EL (cell line): ENCODE measurements around the gene MPZL1.
A peak's percentile ranks its signal among the peaks of the same experiment; 100 is the strongest.
"Not testable (repeated sequence)": the region's sequence is repeated elsewhere in the genome, so short reads cannot be mapped to it uniquely, and the experiment has no call there.

ENCODE experiments used
- DNase-seq: peaks from one replicate; pipeline ENCODE4 v3.0.0-alpha.2; 2016

The MPZL1 gene

DNA sequence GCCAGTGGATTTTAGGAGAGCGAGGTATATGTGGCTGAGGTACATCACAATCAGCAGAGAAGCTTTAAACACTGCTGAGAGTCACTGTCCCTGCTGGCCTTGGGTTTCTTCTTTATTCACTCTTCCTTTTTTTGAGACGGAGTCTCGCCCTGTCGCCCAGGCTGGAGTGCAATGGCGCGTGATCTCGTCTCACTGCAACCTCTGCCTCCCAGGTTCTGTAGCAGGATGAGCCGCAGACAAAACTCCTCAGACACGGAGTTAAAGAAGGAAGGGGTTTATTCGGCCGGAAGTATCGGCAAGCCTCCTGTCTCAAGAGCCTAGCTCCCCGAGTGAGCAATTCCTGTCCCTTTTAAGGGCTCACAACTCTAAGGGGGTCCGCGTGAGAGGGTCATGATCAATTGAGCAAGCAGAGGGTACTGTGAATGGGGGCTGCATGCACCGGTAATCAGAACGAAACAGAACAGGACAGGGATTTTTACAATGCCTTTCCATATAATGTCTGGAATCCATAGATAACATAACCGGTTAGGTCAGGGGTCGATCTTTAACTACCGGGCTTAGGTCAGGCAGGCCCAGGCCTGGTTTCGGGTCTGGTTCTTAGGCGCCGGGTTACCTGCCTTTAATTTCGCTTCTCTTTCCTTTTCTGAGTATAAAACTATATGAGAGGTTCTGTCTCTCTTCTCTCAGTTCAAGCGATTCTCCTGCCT is 1.9 kb upstream of the MPZL1 start:
- DNase-seq: not testable (repeated sequence)

DNA sequence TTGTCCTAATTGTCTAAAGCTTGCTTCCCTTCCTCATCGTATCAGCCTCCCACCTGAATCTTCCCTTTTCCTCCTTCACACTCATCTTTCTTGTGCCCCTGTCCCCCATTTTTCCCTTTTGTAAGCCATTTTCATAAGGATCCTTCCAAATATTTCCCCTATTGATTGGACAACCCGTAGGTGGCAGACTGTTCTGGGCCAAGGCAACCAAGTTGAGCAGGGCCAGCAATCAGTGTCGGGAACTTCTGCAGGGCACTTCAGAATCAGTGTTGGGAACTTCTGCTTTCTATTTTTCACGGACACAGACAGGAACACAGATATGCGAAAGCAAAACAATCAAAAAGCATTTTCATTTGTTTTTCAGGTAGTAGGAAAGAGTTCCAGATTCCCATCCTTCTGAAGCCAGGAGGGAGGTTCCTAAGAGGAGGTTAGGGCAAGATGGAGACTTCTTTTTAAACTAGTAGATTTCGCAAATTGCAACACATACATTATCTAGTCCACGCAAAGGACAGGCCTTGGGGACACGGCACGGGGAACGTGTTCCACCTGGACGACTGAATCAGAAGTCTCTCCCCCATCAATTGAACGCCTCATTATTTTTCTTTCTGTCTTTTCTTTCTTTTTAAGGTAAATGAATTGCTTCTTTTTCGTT is 691 bp upstream of the MPZL1 start:
- DNase-seq: peak; percentile 68

- peak; percentile 52 for DNase-seq
Observed at GRCh38 chr1:167722152-167722869, 529 bp downstream of the MPZL1 start.

DNA sequence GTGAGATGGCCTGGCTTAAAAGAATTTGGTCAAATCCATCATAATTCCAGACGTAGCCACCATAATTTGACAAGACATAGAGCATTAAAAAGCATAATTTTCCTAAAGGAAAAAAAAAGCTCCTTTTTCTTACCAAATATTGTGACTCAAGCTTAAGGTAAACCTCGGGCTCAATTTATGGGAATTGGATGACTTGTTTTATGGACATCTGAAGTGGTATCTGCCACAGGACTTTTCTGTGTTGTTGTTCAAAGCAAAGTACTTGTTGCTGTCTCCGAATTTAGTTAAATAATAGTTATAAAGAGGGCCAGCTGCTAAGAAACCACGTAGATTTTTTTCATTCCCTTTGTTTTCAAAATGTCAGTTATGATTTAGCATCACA is 1.1 kb downstream of the MPZL1 start:
- DNase-seq: no peak

- DNase-seq: no peak
Observed at GRCh38 chr1:167723707-167724323, 2.0 kb downstream of the MPZL1 start.

DNA sequence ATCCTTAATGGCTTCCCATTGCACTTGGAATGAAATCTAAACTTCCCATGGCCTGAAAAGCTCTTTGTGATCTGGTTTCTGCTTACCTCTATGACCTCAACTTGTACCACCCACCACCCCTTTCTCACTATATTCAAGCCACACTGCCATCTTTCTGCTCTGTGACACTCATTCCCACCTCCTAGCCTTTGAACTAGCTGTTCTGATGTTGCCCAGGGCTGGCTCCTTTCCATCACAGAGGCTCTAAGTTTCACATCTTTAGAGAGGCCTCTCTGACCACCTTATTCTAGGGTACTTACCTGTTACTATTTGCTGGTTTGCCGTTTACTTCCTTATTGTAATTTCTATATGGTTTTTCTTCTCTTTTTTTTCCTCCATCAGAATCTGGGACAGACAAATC is 4.2 kb downstream of the MPZL1 start:
- DNase-seq: no peak

DNA sequence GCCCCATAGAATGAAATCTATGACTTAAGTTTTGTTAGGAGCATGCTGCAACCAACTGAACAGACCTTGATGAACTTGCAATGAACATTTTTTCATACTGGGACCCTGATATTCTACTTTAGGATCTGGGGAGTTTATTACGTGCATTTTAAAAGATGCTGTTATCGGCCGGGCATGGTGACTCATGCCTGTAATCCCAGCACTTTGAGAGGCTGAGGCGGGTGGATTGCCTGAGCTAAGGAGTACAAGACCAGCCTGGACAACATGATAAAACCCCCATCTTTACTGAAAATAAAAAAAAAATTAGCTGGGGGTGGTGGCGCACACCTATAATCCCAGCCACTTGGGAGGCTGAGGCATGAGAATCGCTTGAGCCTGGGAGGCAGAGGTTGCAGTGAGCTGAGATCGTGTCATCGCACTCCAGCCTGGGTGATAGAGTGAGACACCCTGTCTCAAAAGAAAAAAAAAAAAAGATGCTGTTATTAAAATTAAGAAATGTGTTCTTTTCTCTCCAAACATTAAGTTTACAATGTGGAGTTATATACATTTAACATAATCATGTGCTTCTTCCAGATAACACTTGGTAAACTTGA is 7.1 kb downstream of the MPZL1 start:
- DNase-seq: no peak

GRCh38 chr1:167734227-167734626 is 12.4 kb downstream of the MPZL1 start:
- DNase-seq: no peak

GRCh38 chr1:167734841-167735240 is 13.1 kb downstream of the MPZL1 start:
- no peak for DNase-seq

DNA sequence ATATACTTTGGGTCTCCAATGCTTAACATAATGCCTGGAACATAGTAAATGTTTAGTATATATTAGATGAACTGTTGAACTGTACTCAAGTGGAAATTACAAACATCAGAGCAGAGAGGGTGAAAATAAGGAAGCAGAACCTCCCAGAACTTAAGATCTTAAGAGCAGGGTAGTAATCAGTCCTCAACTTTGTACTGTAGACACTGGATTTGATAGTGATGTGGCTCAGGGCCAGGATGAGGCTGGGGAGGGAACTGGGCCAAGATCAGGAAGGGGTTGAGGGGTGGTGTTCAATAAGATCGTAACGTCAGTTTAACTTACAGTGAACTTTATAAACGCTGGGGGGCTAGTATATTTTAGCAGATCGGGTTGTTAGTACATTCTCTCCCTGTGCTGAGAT is 15.4 kb downstream of the MPZL1 start:
- no peak for DNase-seq

- no peak for DNase-seq
Observed at GRCh38 chr1:167738158-167738557, 16.4 kb downstream of the MPZL1 start.

GRCh38 chr1:167739752-167740151 is 18.0 kb downstream of the MPZL1 start:
- DNase-seq: no peak

- not testable (repeated sequence) for DNase-seq
Observed at GRCh38 chr1:167741103-167741502, 19.3 kb downstream of the MPZL1 start.

DNA sequence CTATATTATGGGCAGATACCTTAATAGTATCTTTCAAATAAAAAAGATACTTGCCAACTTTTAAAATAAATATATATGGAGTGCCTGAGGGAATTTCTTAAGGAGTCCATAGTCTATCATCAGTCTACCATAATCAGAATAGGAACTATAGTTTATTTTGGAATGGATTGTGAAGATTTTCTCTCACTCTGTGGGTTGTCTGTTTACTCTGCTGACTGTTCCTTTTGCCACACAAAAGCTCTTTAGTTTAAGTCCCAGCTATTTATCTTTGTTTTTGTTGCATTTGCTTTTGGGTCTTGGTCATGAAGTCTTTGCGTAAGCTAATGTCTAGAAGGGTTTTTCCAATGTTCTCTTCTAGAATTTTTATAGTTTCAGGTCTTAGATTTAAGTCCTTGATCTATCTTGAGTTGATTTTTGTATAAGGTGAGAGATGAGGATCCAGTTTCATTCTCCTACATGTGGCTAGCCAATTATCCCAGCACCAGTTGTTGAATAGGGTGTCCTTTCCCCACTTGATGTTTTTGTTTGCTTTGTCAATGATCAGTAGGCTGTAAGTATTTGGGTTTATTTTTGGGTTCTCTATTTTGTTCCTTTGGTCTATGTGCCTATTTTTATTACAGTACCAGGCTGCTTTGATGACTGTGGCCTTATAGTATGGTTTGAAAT is 20.7 kb downstream of the MPZL1 start:
- not testable (repeated sequence) for DNase-seq

DNA sequence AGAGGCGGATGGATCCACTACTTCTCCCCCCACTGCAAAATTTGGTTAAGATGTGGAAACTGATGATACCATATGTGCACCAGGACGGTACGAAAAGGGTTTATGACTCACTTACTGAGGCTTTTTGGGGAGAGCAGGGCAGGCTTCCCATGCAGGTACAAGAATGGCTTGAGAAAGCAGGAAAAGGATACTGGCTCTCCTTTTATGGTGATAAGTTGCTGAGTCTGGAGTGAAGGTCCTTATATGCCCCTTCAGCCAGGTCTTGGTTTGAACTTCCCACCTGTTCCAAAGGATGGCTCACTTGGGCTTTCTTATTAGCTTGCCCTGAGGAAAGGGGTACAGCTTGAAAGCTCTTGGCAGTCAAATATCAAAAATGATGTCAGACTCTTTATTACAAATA is 23.1 kb downstream of the MPZL1 start:
- DNase-seq: no peak

GRCh38 chr1:167746013-167746672 is 24.4 kb downstream of the MPZL1 start:
- DNase-seq: no peak

GRCh38 chr1:167746988-167747655 is 25.3 kb downstream of the MPZL1 start:
- DNase-seq: no peak

GRCh38 chr1:167747988-167748387 is 26.2 kb downstream of the MPZL1 start:
- no peak for DNase-seq

DNA sequence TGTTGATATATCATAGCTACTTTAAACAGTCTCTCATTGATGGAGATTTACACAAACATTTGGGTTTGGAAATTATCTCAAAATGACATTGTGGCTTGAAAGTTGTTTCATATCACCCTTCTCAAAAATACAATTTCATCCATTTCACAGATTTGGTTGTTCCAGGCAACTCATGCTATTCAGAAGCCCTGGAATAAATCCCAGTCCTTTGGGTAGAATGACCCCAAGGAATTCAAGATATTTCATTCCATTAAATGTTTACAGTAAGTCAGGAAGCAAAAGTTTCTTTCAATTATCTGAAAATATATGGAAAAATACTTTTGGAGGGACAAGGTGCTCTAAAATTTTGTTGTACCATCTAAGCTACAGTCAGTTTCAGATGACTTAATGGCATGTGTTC is 27.1 kb downstream of the MPZL1 start:
- peak; percentile 38 for DNase-seq

DNA sequence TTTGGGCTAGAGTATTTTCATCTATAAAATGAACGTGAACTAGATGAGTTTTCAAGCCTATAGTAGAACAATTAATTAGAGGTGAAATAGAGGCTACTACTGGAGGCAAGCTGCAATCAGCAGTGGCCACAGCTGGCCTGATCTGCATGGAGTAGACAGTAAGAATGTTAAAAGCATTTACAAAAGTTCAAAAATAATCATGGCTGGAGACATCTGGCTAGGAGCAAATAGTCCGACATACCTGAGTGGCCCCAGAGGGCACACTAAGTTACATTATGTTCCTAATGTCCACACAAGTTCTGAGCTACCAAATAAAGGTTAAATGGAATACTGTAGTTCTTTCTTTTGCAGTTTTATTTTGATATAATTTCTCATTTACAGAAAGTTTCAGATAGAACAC is 28.0 kb downstream of the MPZL1 start:
- no peak for DNase-seq

DNA sequence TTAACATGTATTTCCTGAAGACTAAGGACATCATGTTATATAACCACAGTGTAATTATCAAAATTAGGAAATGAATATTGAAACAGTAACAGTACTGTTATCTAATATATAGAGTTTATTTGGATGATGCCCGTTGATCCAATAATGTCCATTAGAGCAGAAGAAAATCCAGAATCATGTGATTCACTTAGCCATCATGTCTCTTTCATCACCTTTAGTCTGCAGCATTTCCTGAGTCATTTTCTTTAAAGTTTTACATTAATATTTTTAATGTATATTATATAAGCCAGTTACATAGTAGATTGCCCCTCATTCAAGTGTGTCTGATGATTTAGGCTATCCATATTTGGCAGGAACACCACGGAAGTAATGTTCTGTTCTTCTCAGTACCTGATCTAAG is 28.9 kb downstream of the MPZL1 start:
- DNase-seq: no peak

GRCh38 chr1:167751676-167752075 is 29.9 kb downstream of the MPZL1 start:
- DNase-seq: no peak
